Activated B cell treated with CpG ODN at 0.5 μM for 24 hours (primary cell): ENCODE measurements around the gene RLF. TPM values are rescaled to one million over a fixed set of nuclear protein-coding genes. Genes with fewer than 3 reads are reported as not detected.
A peak's percentile ranks its signal among the peaks of the same experiment; 100 is the strongest.
"Not testable (repeated sequence)": the region's sequence is repeated elsewhere in the genome, so short reads cannot be mapped to it uniquely, and the experiment has no call there.

Experiments used
- ATAC-seq: fragments of 200-7000 bp; cut with Tn5 transposase; one replicate; pipeline ENCODE4 v1.10.0; 2021; ENCODE audit warnings: low read depth, mild to moderate bottlenecking, moderate library complexity
- CTCF ChIA-PET: fragments of 350-600 bp; sonication (Branson Sonifier 250); formaldehyde crosslinking; loops from one replicate; lab custom pipeline; 2021; ENCODE audit warnings: antibody characterized with exemption; lab: Charles Lee
- POLR2A ChIA-PET: fragments of 350-600 bp; sonication (Branson Sonifier 250); formaldehyde crosslinking; loops from one replicate; lab custom pipeline; 2021; ENCODE audit warnings: antibody characterized with exemption; lab: Charles Lee
- DNase-seq: peaks from one replicate; pipeline ENCODE4 v3.0.0; 2022
- H3K27ac Mint-ChIP-seq: one replicate; pipeline ENCODE4 v1.8.0; 2020; ENCODE audit warnings: mixed read lengths
- H3K27me3 Mint-ChIP-seq: one replicate; pipeline ENCODE4 v1.8.0; 2021; ENCODE audit warnings: mixed read lengths
- H3K36me3 Mint-ChIP-seq: one replicate; pipeline ENCODE4 v1.8.0; 2021; ENCODE audit warnings: low read depth, mixed read lengths
- H3K4me1 Mint-ChIP-seq: one replicate; pipeline ENCODE4 v1.8.0; 2021; ENCODE audit warnings: mixed read lengths
- H3K4me3 Mint-ChIP-seq: one replicate; pipeline ENCODE4 v1.8.0; 2020; ENCODE audit warnings: mild to moderate bottlenecking, mixed read lengths
- H3K9me3 Mint-ChIP-seq: one replicate; pipeline ENCODE4 v1.8.0; 2020; ENCODE audit warnings: mixed read lengths
- CTCF ChIP-seq: fragments of 200-600 bp; IDR thresholded peaks from one replicate; pipeline ENCODE4 v1.8.0; 2022; ENCODE audit warnings: antibody characterized with exemption, mild to moderate bottlenecking
- intact Hi-C: fragments of 100-400 bp; cut with micrococcal nuclease; formaldehyde crosslinking; loops from one replicate; pipeline ENCODE4 v1.15.1; 2024
- total RNA-seq: library from RNA; stranded (reverse); gene quantifications from 2 replicates; pipeline ENCODE4 v1.2.3, GENCODE V29; 2022

RLF gene
- total RNA-seq, 1 donor from 2014 or later: 19.2 TPM

- POLR2A ChIA-PET: interaction anchor here (0.6 kb wide), 1 partner anchor 1675 kb away, joined by 3 read pairs; no protein-coding TSS in a partner anchor
- Mint-ChIP-seq H3K4me3 (no peak overlapping the region), H3K9me3 (no peaks in the 10 kb centered on the region), H3K27ac (no peak overlapping the region), H3K36me3 (peaks cover 63% of the 10 kb centered on the region), H3K4me1 (peaks cover 17% of the 10 kb centered on the region), H3K27me3 (no peaks in the 10 kb centered on the region)
- ATAC-seq (no peak), DNase-seq (no peak)
- intact Hi-C loops: no loop called here
- TF ChIP-seq CTCF: no peak
- CTCF ChIA-PET: interaction anchor here (1.1 to 1.4 kb wide), 3 partner anchors 49 to 134 kb away, joined by 3 to 6 read pairs (median 3); no protein-coding TSS in a partner anchor
Observed at GRCh38 chr1:40204856-40205255, 43.7 kb downstream of the RLF start.

- H3K36me3 Mint-ChIP-seq: peaks cover 73% of the 10 kb centered on the region
- ChIA-PET POLR2A (interaction anchor here (1.1 to 1.6 kb wide), 2 partner anchors 21 to 24 kb away, joined by 3 read pairs; no protein-coding TSS in a partner anchor), CTCF (interaction anchor here (0.9 kb wide), 1 partner anchor 58 kb away, joined by 3 read pairs; no protein-coding TSS in a partner anchor)
- intact Hi-C loops: no loop called here
- ATAC-seq: no peak
- H3K9me3 Mint-ChIP-seq: no peaks in the 10 kb centered on the region
- peaks cover 5% of the 10 kb centered on the region for H3K4me1 Mint-ChIP-seq
- H3K4me3 Mint-ChIP-seq: no peak overlapping the region
- no peak for TF ChIP-seq CTCF
- H3K27ac Mint-ChIP-seq: no peak overlapping the region
- DNase-seq: no peak
- H3K27me3 Mint-ChIP-seq: no peaks in the 10 kb centered on the region
Observed at GRCh38 chr1:40210511-40211204, 49.5 kb downstream of the RLF start.

- ATAC-seq (no peak), DNase-seq (no peak)
- POLR2A ChIA-PET: no interaction called here
- no peak for TF ChIP-seq CTCF
- Mint-ChIP-seq H3K4me3 (no peak overlapping the region), H3K4me1 (no peaks in the 10 kb centered on the region), H3K27ac (no peak overlapping the region), H3K9me3 (no peaks in the 10 kb centered on the region), H3K36me3 (peaks cover 42% of the 10 kb centered on the region), H3K27me3 (no peaks in the 10 kb centered on the region)
- CTCF ChIA-PET: no interaction called here
- intact Hi-C loops: no loop called here
Observed at GRCh38 chr1:40218333-40218732, 57.1 kb downstream of the RLF start.

GRCh38 chr1:40221471-40221905 lies 60.3 kb downstream of the RLF start:
- H3K9me3 Mint-ChIP-seq, H3K4me1 Mint-ChIP-seq, ATAC-seq, H3K4me3 Mint-ChIP-seq, H3K27me3 Mint-ChIP-seq, H3K27ac Mint-ChIP-seq, DNase-seq, intact Hi-C loops, CTCF ChIA-PET, POLR2A ChIA-PET: not testable (repeated sequence)
- H3K36me3 Mint-ChIP-seq: peaks cover 36% of the 10 kb centered on the region

GRCh38 chr1:40221977-40222772 lies 61.0 kb downstream of the RLF start:
- H3K9me3 Mint-ChIP-seq: no peaks in the 10 kb centered on the region
- intact Hi-C loops: no loop called here
- ChIA-PET POLR2A (no interaction called here), CTCF (no interaction called here)
- ATAC-seq (no peak), DNase-seq (no peak)
- peaks cover 32% of the 10 kb centered on the region for H3K36me3 Mint-ChIP-seq
- peak overlapping the region; percentile 24 for H3K27ac Mint-ChIP-seq
- H3K4me3 Mint-ChIP-seq: no peak overlapping the region
- H3K27me3 Mint-ChIP-seq: no peaks in the 10 kb centered on the region
- H3K4me1 Mint-ChIP-seq: no peaks in the 10 kb centered on the region
- TF ChIP-seq CTCF: no peak
